ENCODE measurements around the gene CCDC178. TPM values are rescaled to one million over a fixed set of nuclear protein-coding genes. Genes with fewer than 3 reads are reported as not detected.

The CCDC178 gene
- polyA plus RNA-seq, 2 of the 4 experiments (the other 2 are of a cell fraction) = 0.06 TPM; not detected in 1

DNA sequence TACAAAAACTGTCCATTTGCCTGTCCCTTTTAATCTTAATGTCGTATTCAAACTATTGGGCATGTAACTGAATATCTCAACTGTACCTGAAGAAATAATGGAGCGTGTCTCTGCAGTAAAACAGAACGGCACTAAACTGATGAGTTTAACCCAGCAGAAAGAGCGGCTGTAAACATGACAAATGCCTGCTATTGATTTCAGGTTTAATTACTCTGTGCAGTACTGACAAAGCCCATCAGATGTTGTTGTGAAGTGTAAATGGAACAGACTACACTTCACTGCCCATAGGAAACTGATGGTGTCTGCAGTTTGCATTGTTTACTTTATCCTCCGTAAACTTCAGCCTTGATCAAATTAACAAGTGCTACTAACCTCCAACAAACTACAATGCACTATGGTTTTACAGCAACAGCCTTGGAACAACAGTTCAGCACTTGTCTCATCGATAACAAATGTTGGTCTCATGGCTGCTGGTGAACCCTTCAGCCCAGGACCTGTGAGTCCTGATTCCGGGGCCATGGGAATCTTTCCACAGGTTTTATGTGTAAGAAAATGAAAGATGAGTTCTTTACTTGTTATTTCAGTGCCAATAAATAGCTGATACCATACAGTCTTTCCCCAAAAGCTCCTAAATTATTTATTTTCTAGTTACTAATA, 316.5 kb downstream of the CCDC178 start:
- Histone ChIP-seq H3K27ac (no peak overlapping the region), H3K4me2 (no peak overlapping the region), H3K4me3 (no peak overlapping the region), H3K4me1 (no peaks in the 10 kb centered on the region), H3K9me3 (no peaks in the 10 kb centered on the region)
- ATAC-seq (no peak), FAIRE-seq (no peak), DNase-seq (ENCODE audit: low read depth in 1 of 2, low spot score in 1 of 2) (no peak)
- TF ChIP-seq CHD2 (IDR thresholded peaks at IDR 0.05; ENCODE audit: low read length, partially characterized antibody) (no peak), RFX5 (IDR thresholded peaks at IDR 0.05) (no peak), ELK1 (IDR thresholded peaks at IDR 0.05; ENCODE audit: low read depth, low read length) (no peak), GATA3 (IDR thresholded peaks at IDR 0.05; ENCODE audit: borderline replicate concordance) (no peak), EHMT2 (IDR thresholded peaks at IDR 0.05; ENCODE audit: low read depth) (no peak), BHLHE40 (IDR thresholded peaks at IDR 0.05; ENCODE audit: low read depth, low read length) (no peak), TP53 (CRISPR knock-in tag; IDR thresholded peaks at IDR 0.05) (no peak)
- TF ChIP-seq, protein P1, sequence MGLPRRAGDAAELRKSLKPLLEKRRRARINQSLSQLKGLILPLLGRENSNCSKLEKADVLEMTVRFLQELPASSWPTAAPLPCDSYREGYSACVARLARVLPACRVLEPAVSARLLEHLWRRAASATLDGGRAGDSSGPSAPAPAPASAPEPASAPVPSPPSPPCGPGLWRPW (IDR thresholded peaks at IDR 0.05) = no peak
- CTCF ChIA-PET = no interaction called here
- POLR2A ChIA-PET = no interaction called here
- 16% methylated on average over 7 of the region's 7 CpGs for WGBS (ENCODE audit: missing lambda C conversion rate)

DNA sequence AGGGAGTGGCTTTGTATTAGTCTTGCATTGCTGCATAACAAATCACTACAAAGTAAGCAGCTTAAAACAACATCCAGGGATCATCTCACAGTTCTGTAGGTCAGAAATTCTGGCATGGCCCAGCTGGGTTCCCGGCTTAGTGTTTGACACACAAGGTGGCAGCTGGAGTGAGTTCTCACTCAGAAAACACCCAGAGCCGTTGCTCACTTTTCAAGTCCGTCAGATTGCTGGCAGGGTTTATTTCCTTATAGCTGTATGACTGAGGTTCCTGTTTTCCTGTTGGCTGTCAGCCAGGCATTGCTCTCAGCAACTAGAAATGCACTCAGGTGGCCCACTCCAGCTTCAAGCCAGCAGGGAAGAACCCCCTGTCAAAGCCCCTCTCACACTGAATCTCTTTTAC, 324.1 kb downstream of the CCDC178 start:
- ATAC-seq (no peak), FAIRE-seq (no peak), DNase-seq (ENCODE audit: low read depth in 1 of 2, low spot score in 1 of 2) (peak in 1 of 2 experiments; percentile 3)
- no peaks in the 10 kb centered on the region for H3K9me3 ChIP-seq
- no peak for TF ChIP-seq KDM1A (IDR thresholded peaks at IDR 0.05; ENCODE audit: low read depth)
- no peak for TF ChIP-seq SREBF2 (IDR thresholded peaks at IDR 0.05)
- H3K4me1 ChIP-seq = no peaks in the 10 kb centered on the region
- no peak overlapping the region for H3K27ac ChIP-seq
- H3K4me3 ChIP-seq = no peak overlapping the region
- ChIA-PET POLR2A (no interaction called here), CTCF (no interaction called here)
- 0% methylated on average over 3 of the region's 3 CpGs for WGBS (ENCODE audit: missing lambda C conversion rate)
- no peak overlapping the region for H3K4me2 ChIP-seq

DNA sequence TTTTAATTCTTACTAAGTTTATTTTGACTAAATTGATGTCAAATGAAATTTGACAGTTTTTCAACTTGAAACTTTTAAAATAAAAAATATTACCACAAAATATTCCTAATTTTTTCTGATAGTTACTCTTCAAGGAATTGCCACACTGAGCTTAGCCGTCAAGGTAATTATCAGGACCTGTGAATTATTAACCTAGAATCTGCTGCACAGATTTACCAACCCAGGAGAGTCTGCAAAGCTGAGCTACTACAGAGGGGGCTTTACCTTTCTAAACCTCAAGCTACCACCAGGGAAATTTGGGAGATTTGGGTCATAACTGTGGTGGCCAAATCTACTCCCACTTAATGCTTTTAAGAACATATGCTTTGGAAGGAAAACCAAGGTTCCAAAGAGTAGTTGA, 324.6 kb downstream of the CCDC178 start:
- POLR2A ChIA-PET = no interaction called here
- WGBS (ENCODE audit: missing lambda C conversion rate) = 50% methylated on average over 1 of the region's 1 CpG
- FAIRE-seq = no peak
- TF ChIP-seq NFE2L2 (conservative IDR thresholded peaks at IDR 0.05; ENCODE audit: low read length) (no peak), ZSCAN20 (CRISPR knock-in tag; IDR thresholded peaks at IDR 0.05) (no peak), HDAC2 (IDR thresholded peaks at IDR 0.05) (no peak), ELK1 (IDR thresholded peaks at IDR 0.05; ENCODE audit: low read depth, low read length) (no peak), CHD4 (IDR thresholded peaks at IDR 0.05; ENCODE audit: borderline replicate concordance) (no peak), TFCP2L1 (CRISPR knock-in tag; IDR thresholded peaks at IDR 0.05) (no peak), CBX8 (IDR thresholded peaks at IDR 0.05) (no peak), KDM1A (IDR thresholded peaks at IDR 0.05; ENCODE audit: low read depth) (no peak), EHMT2 (IDR thresholded peaks at IDR 0.05; ENCODE audit: low read depth) (no peak), SREBF2 (IDR thresholded peaks at IDR 0.05) (no peak), CTCF (IDR thresholded peaks at IDR 0.05) (no peak), FOSL2 (IDR thresholded peaks at IDR 0.05) (no peak), FOSL2 (CRISPR knock-in tag; IDR thresholded peaks at IDR 0.05) (no peak), ESRRA (IDR thresholded peaks at IDR 0.05; ENCODE audit: borderline replicate concordance, low read length) (no peak), BHLHE40 (IDR thresholded peaks at IDR 0.05; ENCODE audit: low read depth, low read length) (no peak)
- TF ChIP-seq, protein P2, sequence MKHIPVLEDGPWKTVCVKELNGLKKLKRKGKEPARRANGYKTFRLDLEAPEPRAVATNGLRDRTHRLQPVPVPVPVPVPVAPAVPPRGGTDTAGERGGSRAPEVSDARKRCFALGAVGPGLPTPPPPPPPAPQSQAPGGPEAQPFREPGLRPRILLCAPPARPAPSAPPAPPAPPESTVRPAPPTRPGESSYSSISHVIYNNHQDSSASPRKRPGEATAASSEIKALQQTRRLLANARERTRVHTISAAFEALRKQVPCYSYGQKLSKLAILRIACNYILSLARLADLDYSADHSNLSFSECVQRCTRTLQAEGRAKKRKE (CRISPR knock-in tag; IDR thresholded peaks at IDR 0.05; ENCODE audit: low read depth) = no peak
- Histone ChIP-seq H3K4me3 (no peak overlapping the region), H3K4me2 (no peak overlapping the region), H3K4me1 (no peaks in the 10 kb centered on the region), H3K27ac (no peak overlapping the region), H3K9me3 (no peaks in the 10 kb centered on the region)
- CTCF ChIA-PET = no interaction called here
- no peak for ATAC-seq
- no peak for DNase-seq (ENCODE audit: low read depth in 1 of 2, low spot score in 1 of 2)
